IMR-90 (cell line): ENCODE results near the gene ZAP70. TPM values are rescaled to one million over a fixed set of nuclear protein-coding genes. Genes with fewer than 3 reads are reported as not detected.

ENCODE experiments used
- ATAC-seq: fragments of 200-7000 bp; cut with Tn5 transposase; 2 replicates; pipeline ENCODE4 v1.9.1; 2020; ENCODE audit warnings: low read depth, mild to moderate bottlenecking, moderate library complexity
- BruUV-seq: library from RNA; stranded (reverse); fragments of 400-500 nt; replicated peaks from 2 replicates; lab custom pipeline; 2021; lab: Mats Ljungman, UMichigan
- CTCF ChIA-PET: fragments of 300-600 bp; formaldehyde crosslinking; extraction: SDS; loops from one replicate; lab custom pipeline; 2021; ENCODE audit warnings: antibody characterized with exemption; lab: Yijun Ruan, JAX
- POLR2A ChIA-PET: fragments of 300-600 bp; sonication (Branson Sonifier 250); formaldehyde crosslinking; loops from one replicate; lab custom pipeline; 2022; ENCODE audit warnings: antibody characterized with exemption; ENCODE audit not compliant: unreplicated experiment; lab: Charles Lee
- DNase-seq: peaks from one replicate; pipeline ENCODE4 v3.0.0; 2013
- H2AFZ ChIP-seq: replicated peaks from 2 replicates; pipeline ENCODE3; 2013; ENCODE audit warnings: low read length, mild to moderate bottlenecking; ENCODE audit not compliant: poor library complexity
- H2AK5ac ChIP-seq: 2 replicates; pipeline ENCODE4 v1.6.1; 2013; ENCODE audit warnings: low read depth, low read length, inconsistent platforms
- H2AK9ac ChIP-seq: replicated peaks from 2 replicates; pipeline ENCODE3; 2013; ENCODE audit warnings: mild to moderate bottlenecking, low read depth, low read length, moderate library complexity; ENCODE audit not compliant: poor library complexity
- H2BK120ac ChIP-seq: 2 replicates; pipeline ENCODE4 v1.6.1; 2013; ENCODE audit warnings: low read depth, low read length, inconsistent platforms
- H2BK15ac ChIP-seq: 3 replicates; pipeline ENCODE4 v1.6.1; 2013; ENCODE audit warnings: low read depth, low read length, inconsistent platforms
- H2BK20ac ChIP-seq: 2 replicates; pipeline ENCODE4 v1.6.1; 2013; ENCODE audit warnings: low read depth, mild to moderate bottlenecking, inconsistent platforms, low read length, moderate library complexity
- H2BK5ac ChIP-seq: 2 replicates; pipeline ENCODE4 v1.6.1; 2013; ENCODE audit warnings: mild to moderate bottlenecking, low read depth, low read length, inconsistent platforms; ENCODE audit not compliant: poor library complexity, severe bottlenecking
- H3K14ac ChIP-seq: replicated peaks from 2 replicates; pipeline ENCODE4 v1.6.1; 2013; ENCODE audit warnings: low read depth, low read length, inconsistent platforms
- H3K18ac ChIP-seq: 2 replicates; pipeline ENCODE4 v1.6.1; 2013; ENCODE audit warnings: low read depth, low read length, control low read depth
- H3K23ac ChIP-seq: 2 replicates; pipeline ENCODE4 v1.6.1; 2013; ENCODE audit warnings: low read depth, low read length, inconsistent platforms
- H3K27ac ChIP-seq: 2 replicates; pipeline ENCODE4 v1.5.1; 2013; ENCODE audit warnings: mild to moderate bottlenecking, control low read depth, low read length; ENCODE audit not compliant: insufficient read depth
- H3K27me3 ChIP-seq: 2 replicates; pipeline ENCODE4 v1.6.1; 2013; ENCODE audit warnings: low read length; ENCODE audit not compliant: control insufficient read depth, insufficient read depth
- H3K36me3 ChIP-seq: 2 replicates; pipeline ENCODE4 v1.6.1; 2013; ENCODE audit warnings: low read length, mixed read lengths; ENCODE audit not compliant: control insufficient read depth, insufficient read depth
- H3K4ac ChIP-seq: 2 replicates; pipeline ENCODE4 v1.6.1; 2013; ENCODE audit warnings: low read depth, low read length, inconsistent platforms
- H3K4me1 ChIP-seq: 2 replicates; pipeline ENCODE4 v1.6.1; 2013; ENCODE audit warnings: low read length, mixed read lengths; ENCODE audit not compliant: control insufficient read depth, insufficient read depth
- H3K4me2 ChIP-seq: 2 replicates; pipeline ENCODE4 v1.6.1; 2013; ENCODE audit warnings: low read depth, mild to moderate bottlenecking, control low read depth, low read length, moderate library complexity
- H3K4me3 ChIP-seq: 2 replicates; pipeline ENCODE4 v1.5.1; 2013; ENCODE audit warnings: low read depth, mild to moderate bottlenecking, control low read depth, low read length, moderate library complexity; ENCODE audit not compliant: insufficient read depth
- H3K56ac ChIP-seq: 2 replicates; pipeline ENCODE4 v1.6.1; 2013; ENCODE audit warnings: low read length, inconsistent platforms; ENCODE audit not compliant: insufficient read depth; ENCODE audit errors: extremely low read depth
- H3K79me1 ChIP-seq, 2 experiments: 2 replicates each; pipeline ENCODE4 v1.6.1; 2013; ENCODE audit warnings: low read length in 2 of 2, inconsistent platforms in 1 of 2, low read depth in 1 of 2
- H3K9ac ChIP-seq: 2 replicates; pipeline ENCODE4 v1.6.1; 2013; ENCODE audit warnings: low read depth, low read length, control low read depth
- H3K9me1 ChIP-seq: 2 replicates; pipeline ENCODE4 v1.6.1; 2013; ENCODE audit warnings: low read length, inconsistent platforms; ENCODE audit not compliant: insufficient read depth
- H3K9me3 ChIP-seq: 2 replicates; pipeline ENCODE4 v1.6.1; 2013; ENCODE audit warnings: low read length; ENCODE audit not compliant: control insufficient read depth, insufficient read depth
- H4K20me1 ChIP-seq: 2 replicates; pipeline ENCODE4 v1.6.1; 2013; ENCODE audit warnings: low read length, inconsistent platforms; ENCODE audit not compliant: insufficient read depth
- H4K5ac ChIP-seq: 2 replicates; pipeline ENCODE4 v1.6.1; 2013; ENCODE audit warnings: mild to moderate bottlenecking, low read depth, low read length, control low read depth
- H4K8ac ChIP-seq, 2 experiments: 2 replicates each; pipeline ENCODE4 v1.6.1; 2013; ENCODE audit warnings: low read depth in 2 of 2, low read length in 2 of 2, control low read depth in 1 of 2, inconsistent platforms in 1 of 2
- H4K91ac ChIP-seq: 2 replicates; pipeline ENCODE4 v1.6.1; 2013; ENCODE audit warnings: low read depth, low read length, inconsistent platforms; ENCODE audit not compliant: insufficient read depth
- MAFK ChIP-seq: IDR thresholded peaks from 2 replicates; pipeline ENCODE4 v1.6.1; 2012; ENCODE audit warnings: low read depth, low read length, improper control_type of control experiment
- MAZ ChIP-seq: IDR thresholded peaks from 2 replicates; pipeline ENCODE4 v1.6.1; 2012; ENCODE audit warnings: low read depth, mild to moderate bottlenecking, low read length, improper control_type of control experiment, moderate library complexity, borderline replicate concordance
- MXI1 ChIP-seq: IDR thresholded peaks from 2 replicates; pipeline ENCODE4 v1.6.1; 2012; ENCODE audit warnings: low read depth, mild to moderate bottlenecking, low read length, moderate library complexity, borderline replicate concordance
- POLR2A ChIP-seq: IDR thresholded peaks from 2 replicates; pipeline ENCODE4 v1.6.1; 2012; ENCODE audit warnings: mild to moderate bottlenecking, low read depth, low read length
- RCOR1 ChIP-seq: IDR thresholded peaks from 2 replicates; pipeline ENCODE4 v1.6.1; 2012; ENCODE audit warnings: mild to moderate bottlenecking, low read length, improper control_type of control experiment; ENCODE audit not compliant: insufficient replicate concordance
- WGBS, 2 experiments: methylation state at CpG; one replicate each; pipeline versions ENCODE4 v1.1.5 to v1.1.7; 2013; ENCODE audit warnings: missing lambda C conversion rate in 2 of 2; ENCODE audit not compliant: insufficient read length in 1 of 2; ENCODE audit errors: extremely low coverage in 2 of 2; 5-methylcytosine and 5-hydroxymethylcytosine counted together
- dilution Hi-C: fragments of 300-500 bp; cut with HindIII; formaldehyde crosslinking; loops from one replicate; pipeline ENCODE4 v1.14.3; 2018; ENCODE audit warnings: low sequenced_read_pairs; ENCODE audit not compliant: unreplicated experiment
- in situ Hi-C: fragments of 300-500 bp; cut with MboI; formaldehyde crosslinking; loops from 3 replicates; pipeline ENCODE4 v1.14.3; 2019; ENCODE audit warnings: low sequenced_read_pairs, inconsistent platforms, mixed read lengths
- intact Hi-C: fragments of 100-400 bp; cut with micrococcal nuclease; formaldehyde crosslinking; loops from 2 replicates; pipeline ENCODE4 v1.10.0; 2022
- polyA plus RNA-seq, 3 experiments: library from polyadenylated mRNA; depleted of rRNA; stranded (reverse); fragments of >200 nt; gene quantifications; 2 replicates each; pipeline ENCODE4 v1.2.3, GENCODE V29; 2012; ENCODE audit warnings: low replicate concordance in 1 of 3
- total RNA-seq: library from RNA; depleted of rRNA; stranded (reverse); fragments of >200 nt; gene quantifications from 2 replicates; pipeline ENCODE4 v1.2.3, GENCODE V29; 2012

The ZAP70 gene
- total and polyA plus RNA-seq, 2 of the 4 experiments (the other 2 are of a cell fraction): under 0.01 to 0.09 TPM

- Histone ChIP-seq H2BK5ac (no peak overlapping the region), H2AK9ac (no peak overlapping the region), H2AK5ac (no peak overlapping the region), H3K79me1 (no peaks in the 10 kb centered on the region; a peak in 1 of 4 replicates), H3K4me1 (no peaks in the 10 kb centered on the region), H4K20me1 (no peaks in the 10 kb centered on the region), H3K14ac (no peak overlapping the region), H4K8ac (no peak overlapping the region), H3K4me2 (no peak overlapping the region), H3K27ac (no peak overlapping the region), H2BK20ac (no peak overlapping the region), H3K27me3 (no peaks in the 10 kb centered on the region), H3K23ac (no peak overlapping the region), H3K18ac (no peak overlapping the region), H2AFZ (no peak overlapping the region), H4K91ac (no peak overlapping the region), H3K9me3 (no peaks in the 10 kb centered on the region), H3K56ac (no peak overlapping the region), H2BK120ac (no peak overlapping the region), H3K4me3 (no peak overlapping the region), H3K36me3 (peaks cover 33% of the 10 kb centered on the region), H3K9ac (no peak overlapping the region), H3K9me1 (peaks cover 13% of the 10 kb centered on the region; the same call in 1 of the 2 replicates), H2BK15ac (no peak overlapping the region), H3K4ac (no peak overlapping the region), H4K5ac (no peak overlapping the region)
- TF ChIP-seq MXI1 (no peak), POLR2A (no peak), MAZ (no peak), RCOR1 (no peak), MAFK (no peak)
- DNase-seq (no peak), ATAC-seq (no peak)
- POLR2A ChIA-PET: interaction anchor here (0.6 kb wide), 1 partner anchor 160 kb away, joined by 3 read pairs; no protein-coding TSS in a partner anchor
- no TSS peak for BruUV-seq
- CTCF ChIA-PET: no interaction called here
- in situ Hi-C loops: no loop called here
- intact Hi-C loops: loop anchor here (10.0 kb wide), 1 partner anchor 62 kb away; no protein-coding TSS in a partner anchor
- dilution Hi-C loops: no loop called here
- 92% methylated on average over 2 of the region's 5 CpGs; no CpG with 5 or more reads in 1 of the 2 experiments for WGBS, 2 experiments
Observed at GRCh38 chr2:97766567-97766966, 53.2 kb downstream of the ZAP70 start.
